VCaP (cell line): Measurements from ENCODE around the gene PIGR.

Source experiments
- H3K27ac ChIP-seq: fragments of 450-650 bp; 2 replicates; pipeline ENCODE4 v1.5.1; 2017
- TF ChIP-seq, protein P1 (sequence below): fragments of 450-650 bp; conservative IDR thresholded peaks from 2 replicates; pipeline ENCODE4 v1.5.1; 2017; ENCODE audit warnings: mild to moderate bottlenecking, moderate library complexity

PIGR gene

DNA sequence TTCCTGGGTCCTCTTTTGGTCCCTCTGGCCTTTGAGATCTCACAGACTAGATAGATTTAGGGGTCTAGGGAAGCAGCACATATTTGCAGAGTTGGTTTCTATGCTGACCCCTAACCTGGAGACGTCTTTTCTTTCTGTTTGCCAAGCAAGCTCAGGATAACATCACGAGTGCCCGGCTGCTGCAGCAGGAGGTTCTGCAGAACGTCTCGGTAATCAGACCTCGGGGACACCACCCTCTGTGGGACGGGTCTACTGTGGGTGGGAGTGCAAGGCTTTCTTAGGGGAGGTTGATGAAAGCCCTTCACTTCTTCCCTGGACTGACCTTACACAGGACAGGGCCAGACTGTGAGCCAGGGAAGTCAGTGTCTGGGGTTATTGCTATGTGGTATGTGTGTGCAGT, 46.1 kb downstream of the PIGR start:
- TF ChIP-seq, protein P1, sequence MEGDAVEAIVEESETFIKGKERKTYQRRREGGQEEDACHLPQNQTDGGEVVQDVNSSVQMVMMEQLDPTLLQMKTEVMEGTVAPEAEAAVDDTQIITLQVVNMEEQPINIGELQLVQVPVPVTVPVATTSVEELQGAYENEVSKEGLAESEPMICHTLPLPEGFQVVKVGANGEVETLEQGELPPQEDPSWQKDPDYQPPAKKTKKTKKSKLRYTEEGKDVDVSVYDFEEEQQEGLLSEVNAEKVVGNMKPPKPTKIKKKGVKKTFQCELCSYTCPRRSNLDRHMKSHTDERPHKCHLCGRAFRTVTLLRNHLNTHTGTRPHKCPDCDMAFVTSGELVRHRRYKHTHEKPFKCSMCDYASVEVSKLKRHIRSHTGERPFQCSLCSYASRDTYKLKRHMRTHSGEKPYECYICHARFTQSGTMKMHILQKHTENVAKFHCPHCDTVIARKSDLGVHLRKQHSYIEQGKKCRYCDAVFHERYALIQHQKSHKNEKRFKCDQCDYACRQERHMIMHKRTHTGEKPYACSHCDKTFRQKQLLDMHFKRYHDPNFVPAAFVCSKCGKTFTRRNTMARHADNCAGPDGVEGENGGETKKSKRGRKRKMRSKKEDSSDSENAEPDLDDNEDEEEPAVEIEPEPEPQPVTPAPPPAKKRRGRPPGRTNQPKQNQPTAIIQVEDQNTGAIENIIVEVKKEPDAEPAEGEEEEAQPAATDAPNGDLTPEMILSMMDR, result no peak
- no peak overlapping the region for H3K27ac ChIP-seq

DNA sequence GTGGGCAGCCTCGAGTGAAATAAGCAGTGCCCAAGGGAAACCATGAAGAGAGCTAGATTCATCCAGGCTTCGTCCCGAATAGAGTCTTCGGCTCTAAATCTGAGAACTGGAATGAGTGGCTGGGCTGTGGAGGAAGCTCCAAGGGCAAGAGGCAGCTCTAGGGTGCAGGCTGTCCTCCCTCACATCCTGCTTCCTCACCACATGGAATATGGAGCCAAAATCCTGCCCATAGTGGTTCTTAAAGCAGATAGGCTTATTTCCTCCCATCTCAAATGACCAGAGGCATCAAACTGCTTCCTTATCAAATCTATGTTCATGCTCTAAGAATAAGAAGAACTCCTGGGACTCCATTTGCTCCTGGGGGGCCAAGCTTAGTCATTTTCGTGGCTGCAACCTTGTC, 46.5 kb downstream of the PIGR start:
- no peak overlapping the region for H3K27ac ChIP-seq
- TF ChIP-seq, protein P1, result no peak

DNA sequence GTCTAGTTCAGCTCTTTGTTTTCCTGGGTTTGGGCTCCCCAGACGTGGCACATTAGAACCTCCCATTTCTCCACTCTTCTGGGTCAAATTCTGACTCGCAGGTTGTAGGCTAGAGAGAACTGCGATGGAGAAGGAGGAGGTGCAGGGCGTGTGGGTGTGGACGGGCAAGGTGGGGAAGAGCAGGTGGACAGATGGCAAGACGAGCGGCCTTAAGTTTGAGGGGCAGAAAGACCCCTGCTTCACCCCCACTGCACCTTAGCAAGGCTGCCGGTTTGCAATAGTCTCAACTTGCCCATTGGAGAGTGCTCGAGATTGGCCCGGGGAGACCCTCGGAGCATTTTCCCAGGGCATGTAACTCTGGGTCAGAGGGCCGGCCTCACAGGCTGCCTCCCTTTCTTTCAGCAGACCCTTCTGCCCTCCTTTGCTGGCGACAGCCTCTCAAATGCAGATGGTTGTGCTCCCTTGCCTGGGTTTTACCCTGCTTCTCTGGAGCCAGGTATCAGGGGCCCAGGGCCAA, 47.3 kb downstream of the PIGR start:
- TF ChIP-seq, protein P1, result no peak
- no peak overlapping the region for H3K27ac ChIP-seq

DNA sequence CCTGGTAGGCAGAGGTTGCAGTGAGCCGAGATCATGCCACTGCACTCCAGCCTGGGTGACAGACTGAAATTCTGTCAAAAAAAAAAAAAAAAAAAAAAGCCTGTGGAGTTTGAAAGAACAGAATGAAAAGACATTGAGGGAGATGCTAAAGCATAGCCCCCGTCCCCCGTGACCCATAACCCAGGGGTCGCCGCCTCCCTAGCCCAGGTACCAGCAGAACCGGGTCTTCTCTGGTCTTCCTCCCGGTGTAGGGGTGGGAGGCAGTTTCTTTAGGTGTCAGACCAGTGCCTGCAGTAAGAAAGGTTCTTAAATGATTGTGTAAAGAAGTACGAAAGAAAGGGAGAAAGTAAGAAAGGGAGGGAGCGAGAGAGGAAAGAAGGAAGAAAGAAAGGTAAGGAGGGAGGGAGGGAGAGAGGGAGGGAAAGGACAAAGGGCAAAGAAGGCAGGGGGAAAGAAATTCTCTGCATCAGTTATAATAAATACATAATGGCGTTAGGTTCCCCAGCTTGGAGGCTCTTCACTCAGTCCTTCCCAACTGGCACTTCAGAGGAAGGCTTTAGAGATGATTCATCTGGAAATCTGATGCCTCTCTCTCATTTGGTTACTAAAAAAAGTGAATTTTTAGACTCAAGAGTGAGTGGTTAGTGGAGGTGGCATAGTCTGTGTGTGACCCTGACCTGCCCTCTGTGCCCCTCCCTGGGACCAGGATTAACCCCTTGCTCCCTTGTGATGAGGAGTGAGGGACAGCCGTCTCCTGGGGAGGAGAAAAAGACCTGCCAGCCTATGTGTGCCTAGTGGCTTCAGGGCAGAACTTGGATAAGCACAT, 48.0 kb downstream of the PIGR start:
- no peak overlapping the region for H3K27ac ChIP-seq
- TF ChIP-seq, protein P1, result no peak

DNA sequence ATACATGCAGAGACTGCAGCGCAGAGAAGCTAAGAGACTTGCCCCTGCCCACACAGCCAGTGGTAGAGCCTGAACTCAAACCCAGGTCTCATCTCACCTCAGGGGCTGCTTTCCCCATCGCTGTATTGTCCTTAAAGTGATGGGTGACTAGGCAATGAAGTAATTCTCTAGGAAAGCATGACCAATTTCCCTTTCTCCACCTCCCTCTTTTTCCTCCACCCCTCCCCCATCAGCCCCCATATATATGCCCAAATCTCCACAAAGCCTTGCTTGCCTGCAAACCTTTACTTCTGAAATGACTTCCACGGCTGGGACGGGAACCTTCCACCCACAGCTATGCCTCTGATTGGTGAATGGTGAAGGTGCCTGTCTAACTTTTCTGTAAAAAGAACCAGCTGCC, 49.1 kb downstream of the PIGR start, which contains the start of gene IL24:
TSS of gene IL24 (plus strand) at position 269 of the 400 bp plus-strand sequence. CDS start 390 bp downstream, outside the sequence.
- no peak within 1 kb of the TSS for H3K27ac ChIP-seq
- TF ChIP-seq, protein P1, result no peak

DNA sequence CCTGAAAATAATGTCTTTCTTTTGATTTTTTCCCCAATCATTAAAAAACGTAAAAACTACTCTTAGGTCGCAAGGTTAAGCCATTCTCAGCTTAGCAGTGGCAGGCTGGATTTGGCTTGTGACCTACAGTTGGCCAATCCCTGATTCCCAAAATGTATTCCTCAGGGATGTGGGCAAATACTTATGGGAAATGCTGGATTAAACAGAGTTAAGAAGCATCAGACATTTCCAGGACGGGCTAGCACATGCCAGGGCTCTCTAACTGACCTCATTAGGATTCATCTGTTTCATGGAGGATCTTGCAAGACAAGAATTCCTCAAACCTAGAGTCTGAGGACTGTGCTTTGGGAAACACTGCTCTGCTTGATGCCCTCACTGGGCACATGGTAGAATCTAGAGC, 50.0 kb downstream of the PIGR start:
- peak overlapping the region; percentile 49; the same call in 1 of the 2 replicates for H3K27ac ChIP-seq
- TF ChIP-seq, protein P1, result no peak

DNA sequence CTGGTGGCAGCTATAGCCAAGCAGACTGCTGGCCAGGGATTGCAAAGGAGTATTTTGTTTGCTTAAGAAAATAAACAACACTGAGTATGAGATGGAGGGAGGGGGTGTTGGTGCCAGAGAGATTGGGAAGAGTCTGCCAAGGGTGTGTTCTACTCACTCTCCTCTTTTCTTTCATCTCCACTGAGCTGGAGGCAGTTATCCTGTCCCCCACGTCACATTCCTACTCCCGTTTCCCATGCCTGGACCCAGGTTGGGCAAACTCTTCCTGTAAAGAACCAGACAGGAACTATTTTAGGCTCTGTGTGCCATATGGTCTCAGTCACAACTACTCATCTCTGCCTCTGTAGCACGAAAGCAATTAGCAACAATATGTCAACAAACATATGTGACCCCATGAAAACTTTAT, 50.4 kb downstream of the PIGR start:
- H3K27ac ChIP-seq, result peak overlapping the region; percentile 49; the same call in 1 of the 2 replicates

More for the DNA sequence above, 50.4 kb downstream of the PIGR start:
- TF ChIP-seq, protein P1, result no peak
